Activated T-helper 1 cell treated with Interleukin-2 at 50 U/mL for 16 hours (primary cell): ENCODE results near the gene KBTBD6.
"Not testable (repeated sequence)": the region's sequence is repeated elsewhere in the genome, so short reads cannot be mapped to it uniquely, and the experiment has no call there.

ENCODE experiments used
- DNase-seq: peaks from one replicate; pipeline ENCODE4 v3.0.0-alpha.2; 2020; ENCODE audit warnings: low read depth

Gene KBTBD6

DNA sequence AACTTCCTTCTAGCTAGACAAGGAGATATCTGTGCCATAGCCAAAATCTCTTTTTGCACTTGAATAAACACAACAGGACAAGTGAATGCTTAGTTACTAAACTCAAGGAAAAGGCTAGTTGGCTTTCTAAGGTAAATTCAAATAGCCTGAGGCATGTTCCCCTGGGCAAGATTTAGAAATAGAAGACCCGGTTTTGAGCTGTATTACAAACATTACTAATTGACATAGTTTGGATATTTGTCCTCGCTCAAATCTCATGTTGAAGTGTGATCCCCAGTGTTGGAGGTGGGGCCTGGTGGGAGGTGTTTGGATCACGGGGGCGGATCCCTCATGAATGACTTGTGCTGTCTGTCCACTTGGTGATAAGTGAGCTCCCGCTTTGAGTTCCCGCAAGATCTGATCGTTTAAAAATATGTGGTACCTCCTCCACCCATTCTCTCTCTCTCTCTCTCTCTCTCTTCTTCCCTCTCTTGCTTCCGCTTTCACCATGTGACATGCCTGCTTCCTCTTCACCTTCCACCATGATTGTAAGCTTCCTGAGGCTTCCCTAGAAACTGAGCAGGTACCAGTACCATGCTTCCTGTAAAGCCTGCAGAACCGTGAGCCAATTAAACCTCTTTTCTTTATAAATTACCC lies 3.9 kb upstream of the KBTBD6 start:
- DNase-seq = no peak

DNA sequence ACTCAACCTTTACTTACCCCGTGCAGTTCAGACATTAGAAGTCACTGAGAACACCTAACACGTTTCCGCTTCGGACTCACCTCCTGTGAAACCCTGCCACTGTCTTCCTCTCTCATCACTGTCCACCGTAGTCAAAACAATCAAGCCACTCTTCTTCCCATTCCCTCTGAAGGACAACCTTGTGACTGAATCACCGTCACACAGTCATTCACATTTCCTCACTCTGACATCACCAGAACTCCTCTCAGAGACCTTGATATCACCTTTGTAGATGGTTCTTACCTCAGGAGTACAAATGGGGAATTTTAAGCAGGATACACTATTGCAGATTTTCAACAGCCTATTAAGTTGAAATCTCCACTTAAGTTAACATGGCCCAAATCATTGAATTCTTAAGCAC lies 1.3 kb upstream of the KBTBD6 start:
- no peak for DNase-seq

DNA sequence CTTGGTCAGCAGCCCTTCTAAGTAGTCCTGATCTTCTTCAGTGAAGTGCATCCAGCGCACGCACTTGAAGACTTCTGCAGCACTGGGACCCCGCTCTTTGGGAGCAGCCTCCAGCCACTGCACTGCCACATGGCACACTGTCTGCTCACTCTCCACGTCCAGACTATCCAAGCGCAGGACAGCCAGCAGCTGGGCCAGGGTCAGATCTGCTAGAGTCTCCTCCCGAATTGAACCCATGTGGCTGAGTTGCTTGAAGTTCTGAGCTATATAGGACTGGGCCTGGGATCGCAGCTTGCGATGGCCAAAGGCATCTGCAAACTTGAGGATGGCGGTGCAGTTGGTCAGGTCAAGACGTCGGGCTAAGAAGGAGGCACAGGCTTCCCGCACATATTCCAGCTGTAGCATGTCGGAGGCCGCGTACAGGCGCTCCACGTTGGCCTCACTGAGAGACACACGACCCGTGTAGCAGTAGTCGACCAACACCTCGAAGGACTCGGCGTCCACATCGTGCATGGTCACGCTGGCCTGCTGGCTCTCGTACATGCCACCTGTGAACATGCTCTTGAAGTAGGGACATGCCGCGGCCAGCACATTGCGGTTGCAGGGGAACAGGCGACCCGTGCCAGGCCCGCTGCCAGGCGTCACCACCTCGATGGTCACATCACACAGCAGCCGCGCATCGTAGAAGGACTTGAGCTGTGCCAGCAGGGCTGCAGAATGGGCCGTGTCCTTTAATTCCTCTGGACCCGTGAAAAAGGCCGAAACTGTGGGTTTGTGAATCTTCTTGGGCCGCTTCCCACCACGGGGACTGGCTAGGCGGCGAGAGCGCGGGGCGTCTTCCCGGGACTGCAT lies 716 bp downstream of the KBTBD6 start:
- not testable (repeated sequence) for DNase-seq

DNA sequence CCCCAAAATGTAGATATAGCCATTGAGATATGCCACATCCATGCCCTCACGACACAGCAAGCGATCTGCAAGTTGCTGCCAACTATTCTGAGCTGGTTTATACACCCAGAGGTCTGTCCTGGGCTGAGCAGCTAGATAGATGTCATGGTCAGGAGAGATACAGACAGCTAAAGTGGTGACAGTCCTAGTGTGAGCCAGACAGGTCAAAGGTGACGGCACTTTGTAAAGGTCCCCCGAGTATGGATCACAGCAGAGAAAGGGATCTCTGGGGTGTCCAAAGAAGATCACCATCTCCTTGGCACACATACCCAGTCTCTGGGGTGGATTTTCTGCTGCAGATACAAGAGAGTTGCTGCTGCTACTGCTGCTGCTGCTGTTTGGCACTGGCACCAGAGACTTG lies 1.4 kb downstream of the KBTBD6 start:
- DNase-seq = not testable (repeated sequence)

DNA sequence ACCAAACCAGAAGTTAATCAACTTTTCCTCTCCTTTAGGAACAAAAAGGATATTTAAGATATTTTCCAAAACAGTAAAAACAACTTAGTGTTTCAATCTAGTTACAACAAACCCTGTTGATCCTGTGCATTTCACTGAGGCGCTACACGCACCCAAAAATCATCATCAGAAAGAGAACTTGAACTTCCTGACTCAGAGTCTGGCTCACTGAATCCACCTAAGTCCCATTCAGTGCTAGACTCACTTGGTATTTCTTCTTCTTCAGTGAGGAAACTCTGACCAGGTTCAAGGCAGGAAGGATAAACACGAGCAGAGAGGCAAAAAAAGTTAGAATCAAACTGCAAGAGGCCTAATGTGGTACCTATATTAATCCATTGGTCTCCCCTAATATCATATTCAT lies 2.2 kb downstream of the KBTBD6 start:
- no peak for DNase-seq

DNA sequence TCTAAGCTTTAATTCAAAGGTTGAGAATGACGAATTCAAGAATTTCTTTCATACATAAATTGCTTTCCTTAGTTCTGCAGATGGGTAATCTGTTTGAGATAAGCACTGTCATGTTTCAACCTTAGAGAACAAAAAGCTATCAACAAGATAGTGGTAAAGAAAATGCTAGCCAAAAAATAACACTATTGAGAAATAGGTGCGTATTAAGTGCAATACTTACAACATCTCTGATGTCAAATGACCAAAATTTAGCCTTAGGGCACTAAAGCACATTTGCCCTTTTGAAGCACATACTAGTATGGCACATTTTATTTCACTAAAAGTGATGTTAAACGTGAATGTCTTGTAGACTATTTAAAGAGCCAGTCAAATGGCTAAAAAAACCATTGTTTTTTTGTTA lies 4.9 kb downstream of the KBTBD6 start:
- no peak for DNase-seq

DNA sequence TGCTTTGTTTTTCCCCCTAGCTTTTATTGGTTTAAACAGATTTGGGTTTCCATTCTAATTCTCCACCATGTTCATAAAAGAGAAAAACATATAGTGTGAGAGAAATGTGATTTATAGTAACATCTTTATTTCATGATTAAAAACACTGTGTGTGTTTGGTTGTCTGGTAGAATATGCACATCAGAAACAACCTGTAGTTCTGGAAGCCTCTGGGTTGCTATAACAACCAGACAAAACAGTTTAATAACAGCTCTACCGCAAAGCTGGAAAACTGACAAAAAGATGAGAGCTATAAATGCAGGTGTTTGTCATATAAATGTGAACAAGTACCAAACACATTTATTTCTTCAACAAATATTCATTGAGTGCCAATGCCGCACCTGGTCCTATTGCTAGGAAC lies 9.8 kb downstream of the KBTBD6 start:
- no peak for DNase-seq

DNA sequence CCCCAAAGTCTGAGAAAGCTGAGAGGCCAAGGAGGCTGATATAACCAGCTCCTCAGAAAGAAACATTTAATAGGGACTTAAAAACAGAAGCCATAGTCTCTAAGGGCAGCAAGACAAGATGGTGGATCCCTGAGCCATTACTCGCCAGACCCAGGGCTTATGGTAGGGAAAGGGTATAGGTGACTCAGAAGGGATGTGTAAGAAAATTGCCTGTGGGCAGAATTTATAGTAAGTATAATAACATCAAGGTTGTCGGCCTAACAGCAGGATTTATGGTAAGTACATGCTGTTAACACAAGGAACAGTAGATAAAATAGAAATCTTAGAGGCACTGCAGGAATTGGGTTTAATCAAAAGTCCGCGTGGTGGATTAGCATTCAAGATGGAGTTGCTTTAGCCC lies 14.7 kb downstream of the KBTBD6 start:
- DNase-seq = no peak

DNA sequence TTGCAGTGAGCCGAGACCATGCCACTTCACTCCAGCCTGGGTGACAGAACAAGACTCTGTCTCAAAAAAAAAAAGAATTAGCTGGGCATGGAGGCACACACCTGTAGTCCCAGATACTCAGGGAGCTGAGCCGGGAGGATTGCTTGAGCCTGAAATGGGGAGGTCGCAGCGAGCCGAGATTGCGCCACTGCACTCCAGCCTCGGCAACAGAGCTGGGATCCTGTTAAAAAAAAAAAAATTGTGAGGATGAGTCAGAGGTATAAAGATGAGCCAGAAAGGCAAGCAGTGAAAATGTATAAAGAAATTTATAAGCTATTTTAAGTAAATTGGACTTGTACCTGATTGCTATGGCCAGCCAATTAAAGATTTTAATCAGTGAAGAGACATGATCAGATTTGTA lies 21.1 kb downstream of the KBTBD6 start:
- no peak for DNase-seq

DNA sequence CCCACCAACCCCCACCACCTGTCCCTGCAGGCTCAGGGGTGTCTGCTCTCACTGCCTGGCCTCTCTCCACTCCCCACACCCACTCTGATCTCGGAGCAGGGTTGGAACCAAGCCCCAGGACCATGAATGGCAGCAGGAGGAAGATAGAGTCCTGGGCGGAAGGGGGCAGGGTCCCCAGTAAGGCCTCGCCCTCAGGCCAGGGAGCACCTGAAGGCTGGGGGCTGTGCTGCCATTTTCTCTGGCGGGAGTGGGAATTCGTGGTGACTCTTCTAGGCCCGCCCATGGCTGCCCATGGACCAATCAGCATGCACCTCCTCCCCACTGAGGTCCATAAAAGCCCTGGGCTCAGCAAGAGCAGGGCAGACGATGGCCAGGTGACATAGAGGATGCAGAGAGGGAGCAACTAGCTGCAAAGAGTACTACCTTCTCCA lies 25.0 kb downstream of the KBTBD6 start:
- DNase-seq = no peak

DNA sequence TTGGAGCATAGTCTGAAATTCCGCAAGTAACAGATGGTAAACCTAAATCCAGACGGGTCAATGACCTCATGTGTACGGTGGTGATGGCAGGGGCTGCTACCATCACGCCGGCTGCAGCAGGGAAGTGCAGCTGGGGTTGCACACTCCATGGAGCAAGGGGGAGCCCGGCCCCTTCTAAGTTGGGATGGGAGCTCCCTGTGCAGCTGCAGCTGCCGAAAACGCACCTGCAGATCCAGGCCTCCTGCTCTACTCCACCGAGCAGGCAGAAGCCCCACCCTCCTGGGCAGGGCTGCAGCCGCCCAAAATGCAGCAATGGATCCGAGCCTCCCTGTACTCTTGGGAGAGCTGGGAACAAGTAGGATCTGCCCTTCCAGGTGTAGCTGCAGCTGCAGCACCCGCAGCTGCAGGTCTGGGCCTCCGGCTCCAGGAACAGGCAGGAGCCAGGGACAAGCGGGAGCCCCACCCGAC lies 25.5 kb downstream of the KBTBD6 start:
- DNase-seq = no peak

DNA sequence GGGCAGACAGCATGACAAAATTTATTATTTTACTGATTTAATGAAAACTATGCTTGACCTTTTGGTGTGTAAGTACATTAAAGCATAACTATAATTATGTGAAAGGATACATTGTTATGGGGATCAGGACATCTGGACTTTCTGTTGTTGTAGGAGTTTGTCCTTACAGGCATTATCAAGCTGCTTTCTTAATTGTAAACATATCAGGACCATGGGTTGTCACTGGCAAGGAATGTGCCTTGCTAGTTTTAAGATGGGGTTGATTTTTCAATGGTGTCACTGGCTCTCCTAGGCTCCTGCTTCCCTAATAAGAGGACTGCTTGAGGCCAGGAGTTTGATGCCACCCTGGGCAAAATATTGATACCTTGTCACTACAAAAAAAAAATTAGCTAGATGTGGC lies 32.6 kb downstream of the KBTBD6 start:
- no peak for DNase-seq

DNA sequence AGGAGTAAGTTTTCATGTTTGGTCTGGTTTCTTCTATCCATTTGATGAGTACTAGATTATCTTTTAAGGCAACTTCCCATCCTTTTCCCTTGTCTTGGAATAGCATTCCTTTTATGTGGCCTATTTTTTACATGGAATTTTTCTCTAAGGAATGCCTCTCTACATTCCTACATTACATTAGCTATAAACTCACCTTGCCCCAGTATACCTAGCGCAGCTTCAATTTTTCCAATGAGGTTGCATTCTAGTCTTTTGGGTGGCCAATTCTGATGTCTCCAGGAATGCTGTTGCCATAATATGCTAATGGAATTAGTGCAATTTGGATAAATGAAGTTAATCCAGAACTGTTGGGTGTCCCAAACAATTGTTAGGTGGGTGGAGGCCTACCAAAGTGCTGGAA lies 33.8 kb downstream of the KBTBD6 start:
- DNase-seq = no peak

DNA sequence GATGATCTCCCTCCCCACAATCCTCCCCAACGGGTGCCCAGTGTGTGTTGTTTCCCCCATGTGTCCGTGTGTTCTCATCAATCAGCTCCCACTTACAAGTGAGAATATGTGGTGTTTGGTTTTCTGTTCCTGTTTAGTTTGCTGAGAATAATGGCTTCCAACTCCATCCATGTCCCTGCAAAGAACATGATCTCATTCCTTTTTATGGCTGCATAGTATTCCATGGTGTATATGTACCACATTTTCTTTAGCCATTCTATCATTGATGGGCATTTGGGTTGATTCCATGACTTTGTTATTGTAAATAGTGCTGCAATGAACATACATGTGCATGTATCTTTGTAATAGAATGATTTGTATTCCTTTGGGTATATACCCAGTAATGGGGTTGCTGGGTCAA lies 36.9 kb downstream of the KBTBD6 start:
- DNase-seq = not testable (repeated sequence)

DNA sequence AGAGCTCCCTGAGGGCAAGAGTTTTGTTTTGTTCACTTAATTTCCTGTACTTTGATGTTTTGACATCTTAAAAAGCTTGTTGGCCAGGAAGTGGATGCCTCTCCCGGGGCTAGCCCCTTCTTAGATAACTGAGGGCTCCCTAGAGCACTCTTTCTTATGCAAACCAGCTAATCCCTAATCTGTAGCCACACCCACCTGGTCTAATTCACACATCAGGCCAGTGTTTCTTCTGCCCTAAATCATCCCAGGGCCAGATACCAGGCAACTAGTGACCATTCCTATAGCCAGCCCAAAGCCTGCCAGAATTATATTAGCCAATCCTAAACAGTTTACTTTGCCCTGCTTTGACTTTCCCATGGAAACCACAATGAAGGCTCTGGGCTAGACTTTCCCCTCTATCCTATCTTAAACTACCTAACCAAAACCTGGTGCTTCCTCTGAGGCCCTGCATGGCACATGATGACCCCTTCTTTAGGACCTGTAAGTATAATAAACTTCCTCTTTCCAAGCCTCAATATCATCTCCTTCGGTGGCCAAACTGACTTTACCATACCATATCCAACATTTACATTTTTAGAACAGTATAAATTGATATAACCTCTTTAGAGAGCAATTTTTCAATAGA lies 46.5 kb downstream of the KBTBD6 start:
- no peak for DNase-seq

DNA sequence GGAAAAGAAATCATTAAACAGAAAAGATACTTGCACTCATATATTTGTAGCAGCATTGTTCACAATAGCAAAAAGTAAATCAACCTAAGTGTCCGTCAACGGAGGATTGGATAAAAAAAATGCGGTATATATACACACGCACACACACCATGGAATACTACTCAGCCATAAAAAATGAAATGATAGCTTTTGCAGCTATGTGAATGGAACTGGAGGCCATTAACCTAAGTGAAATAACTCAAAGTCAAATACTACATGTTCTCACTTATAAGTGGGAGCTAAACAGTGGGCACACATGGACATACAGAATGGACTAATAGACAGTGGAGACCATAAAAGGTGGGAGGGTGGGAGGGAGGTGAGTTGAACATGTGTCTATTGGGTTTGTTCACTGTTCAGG lies 52.9 kb downstream of the KBTBD6 start:
- DNase-seq = no peak
